IMR-90 (cell line): ENCODE measurements around the gene PI4K2B. TPM values are rescaled to one million over a fixed set of nuclear protein-coding genes. Genes with fewer than 3 reads are reported as not detected.

Experiments used
- ATAC-seq: fragments of 200-7000 bp; cut with Tn5 transposase; 2 replicates; pipeline ENCODE4 v1.9.1; 2020; ENCODE audit warnings: low read depth, mild to moderate bottlenecking, moderate library complexity
- BruUV-seq: library from RNA; stranded (reverse); fragments of 400-500 nt; replicated peaks from 2 replicates; lab custom pipeline; 2021; lab: Mats Ljungman, UMichigan
- CTCF ChIA-PET: fragments of 300-600 bp; formaldehyde crosslinking; extraction: SDS; loops from one replicate; lab custom pipeline; 2021; ENCODE audit warnings: antibody characterized with exemption; lab: Yijun Ruan, JAX
- POLR2A ChIA-PET: fragments of 300-600 bp; sonication (Branson Sonifier 250); formaldehyde crosslinking; loops from one replicate; lab custom pipeline; 2022; ENCODE audit warnings: antibody characterized with exemption; ENCODE audit not compliant: unreplicated experiment; lab: Charles Lee
- DNase-seq: peaks from one replicate; pipeline ENCODE4 v3.0.0; 2013
- H2AFZ ChIP-seq: replicated peaks from 2 replicates; pipeline ENCODE3; 2013; ENCODE audit warnings: low read length, mild to moderate bottlenecking; ENCODE audit not compliant: poor library complexity
- H2AK5ac ChIP-seq: 2 replicates; pipeline ENCODE4 v1.6.1; 2013; ENCODE audit warnings: low read depth, low read length, inconsistent platforms
- H2AK9ac ChIP-seq: replicated peaks from 2 replicates; pipeline ENCODE3; 2013; ENCODE audit warnings: mild to moderate bottlenecking, low read depth, low read length, moderate library complexity; ENCODE audit not compliant: poor library complexity
- H2BK120ac ChIP-seq: 2 replicates; pipeline ENCODE4 v1.6.1; 2013; ENCODE audit warnings: low read depth, low read length, inconsistent platforms
- H2BK15ac ChIP-seq: 3 replicates; pipeline ENCODE4 v1.6.1; 2013; ENCODE audit warnings: low read depth, low read length, inconsistent platforms
- H2BK20ac ChIP-seq: 2 replicates; pipeline ENCODE4 v1.6.1; 2013; ENCODE audit warnings: low read depth, mild to moderate bottlenecking, inconsistent platforms, low read length, moderate library complexity
- H2BK5ac ChIP-seq: 2 replicates; pipeline ENCODE4 v1.6.1; 2013; ENCODE audit warnings: mild to moderate bottlenecking, low read depth, low read length, inconsistent platforms; ENCODE audit not compliant: poor library complexity, severe bottlenecking
- H3K14ac ChIP-seq: replicated peaks from 2 replicates; pipeline ENCODE4 v1.6.1; 2013; ENCODE audit warnings: low read depth, low read length, inconsistent platforms
- H3K18ac ChIP-seq: 2 replicates; pipeline ENCODE4 v1.6.1; 2013; ENCODE audit warnings: low read depth, low read length, control low read depth
- H3K23ac ChIP-seq: 2 replicates; pipeline ENCODE4 v1.6.1; 2013; ENCODE audit warnings: low read depth, low read length, inconsistent platforms
- H3K27ac ChIP-seq: 2 replicates; pipeline ENCODE4 v1.5.1; 2013; ENCODE audit warnings: mild to moderate bottlenecking, control low read depth, low read length; ENCODE audit not compliant: insufficient read depth
- H3K27me3 ChIP-seq: 2 replicates; pipeline ENCODE4 v1.6.1; 2013; ENCODE audit warnings: low read length; ENCODE audit not compliant: control insufficient read depth, insufficient read depth
- H3K36me3 ChIP-seq: 2 replicates; pipeline ENCODE4 v1.6.1; 2013; ENCODE audit warnings: low read length, mixed read lengths; ENCODE audit not compliant: control insufficient read depth, insufficient read depth
- H3K4ac ChIP-seq: 2 replicates; pipeline ENCODE4 v1.6.1; 2013; ENCODE audit warnings: low read depth, low read length, inconsistent platforms
- H3K4me1 ChIP-seq: 2 replicates; pipeline ENCODE4 v1.6.1; 2013; ENCODE audit warnings: low read length, mixed read lengths; ENCODE audit not compliant: control insufficient read depth, insufficient read depth
- H3K4me2 ChIP-seq: 2 replicates; pipeline ENCODE4 v1.6.1; 2013; ENCODE audit warnings: low read depth, mild to moderate bottlenecking, control low read depth, low read length, moderate library complexity
- H3K4me3 ChIP-seq: 2 replicates; pipeline ENCODE4 v1.5.1; 2013; ENCODE audit warnings: low read depth, mild to moderate bottlenecking, control low read depth, low read length, moderate library complexity; ENCODE audit not compliant: insufficient read depth
- H3K56ac ChIP-seq: 2 replicates; pipeline ENCODE4 v1.6.1; 2013; ENCODE audit warnings: low read length, inconsistent platforms; ENCODE audit not compliant: insufficient read depth; ENCODE audit errors: extremely low read depth
- H3K79me1 ChIP-seq, 2 experiments: 2 replicates each; pipeline ENCODE4 v1.6.1; 2013; ENCODE audit warnings: low read length in 2 of 2, inconsistent platforms in 1 of 2, low read depth in 1 of 2
- H3K9ac ChIP-seq: 2 replicates; pipeline ENCODE4 v1.6.1; 2013; ENCODE audit warnings: low read depth, low read length, control low read depth
- H3K9me1 ChIP-seq: 2 replicates; pipeline ENCODE4 v1.6.1; 2013; ENCODE audit warnings: low read length, inconsistent platforms; ENCODE audit not compliant: insufficient read depth
- H3K9me3 ChIP-seq: 2 replicates; pipeline ENCODE4 v1.6.1; 2013; ENCODE audit warnings: low read length; ENCODE audit not compliant: control insufficient read depth, insufficient read depth
- H4K20me1 ChIP-seq: 2 replicates; pipeline ENCODE4 v1.6.1; 2013; ENCODE audit warnings: low read length, inconsistent platforms; ENCODE audit not compliant: insufficient read depth
- H4K5ac ChIP-seq: 2 replicates; pipeline ENCODE4 v1.6.1; 2013; ENCODE audit warnings: mild to moderate bottlenecking, low read depth, low read length, control low read depth
- H4K8ac ChIP-seq, 2 experiments: 2 replicates each; pipeline ENCODE4 v1.6.1; 2013; ENCODE audit warnings: low read depth in 2 of 2, low read length in 2 of 2, control low read depth in 1 of 2, inconsistent platforms in 1 of 2
- H4K91ac ChIP-seq: 2 replicates; pipeline ENCODE4 v1.6.1; 2013; ENCODE audit warnings: low read depth, low read length, inconsistent platforms; ENCODE audit not compliant: insufficient read depth
- BHLHE40 ChIP-seq: fragments of 150-350 bp; IDR thresholded peaks from 2 replicates; pipeline ENCODE4 v1.6.1; 2016; ENCODE audit warnings: mild to moderate bottlenecking, low read depth, low read length
- CEBPB ChIP-seq: IDR thresholded peaks from 2 replicates; pipeline ENCODE4 v1.6.1; 2012; ENCODE audit warnings: low read depth, low read length, improper control_type of control experiment
- CHD1 ChIP-seq: IDR thresholded peaks from 2 replicates; pipeline ENCODE4 v1.6.1; 2012; ENCODE audit warnings: low read depth, low read length, improper control_type of control experiment
- CTCF ChIP-seq: conservative IDR thresholded peaks from 2 replicates; pipeline ENCODE4 v1.5.1; 2012; ENCODE audit warnings: mild to moderate bottlenecking, low read depth, low read length, improper control_type of control experiment
- ELK1 ChIP-seq: fragments of 150-350 bp; IDR thresholded peaks from 2 replicates; pipeline ENCODE4 v1.6.1; 2016; ENCODE audit warnings: low read depth, mild to moderate bottlenecking, low read length, moderate library complexity, borderline replicate concordance
- FOS ChIP-seq: fragments of 150-350 bp; IDR thresholded peaks from 2 replicates; pipeline ENCODE4 v1.6.1; 2016; ENCODE audit warnings: low read depth, low read length
- MAFK ChIP-seq: IDR thresholded peaks from 2 replicates; pipeline ENCODE4 v1.6.1; 2012; ENCODE audit warnings: low read depth, low read length, improper control_type of control experiment
- MAZ ChIP-seq: IDR thresholded peaks from 2 replicates; pipeline ENCODE4 v1.6.1; 2012; ENCODE audit warnings: low read depth, mild to moderate bottlenecking, low read length, improper control_type of control experiment, moderate library complexity, borderline replicate concordance
- MXI1 ChIP-seq: IDR thresholded peaks from 2 replicates; pipeline ENCODE4 v1.6.1; 2012; ENCODE audit warnings: low read depth, mild to moderate bottlenecking, low read length, moderate library complexity, borderline replicate concordance
- NFE2L2 ChIP-seq: fragments of 150-350 bp; IDR thresholded peaks from 2 replicates; pipeline ENCODE4 v1.6.1; 2016; ENCODE audit warnings: low read depth, mild to moderate bottlenecking, low read length
- RAD21 ChIP-seq: IDR thresholded peaks from 2 replicates; pipeline ENCODE4 v1.6.1; 2012; ENCODE audit warnings: low read length, improper control_type of control experiment
- RCOR1 ChIP-seq: IDR thresholded peaks from 2 replicates; pipeline ENCODE4 v1.6.1; 2012; ENCODE audit warnings: mild to moderate bottlenecking, low read length, improper control_type of control experiment; ENCODE audit not compliant: insufficient replicate concordance
- RFX5 ChIP-seq: IDR thresholded peaks from 2 replicates; pipeline ENCODE4 v1.8.0; 2012; ENCODE audit warnings: low read depth, mild to moderate bottlenecking, low read length, moderate library complexity
- SMC3 ChIP-seq: fragments of 150-350 bp; IDR thresholded peaks from 2 replicates; pipeline ENCODE4 v1.6.1; 2016; ENCODE audit warnings: low read depth, mild to moderate bottlenecking, antibody characterized with exemption, low read length, moderate library complexity
- WGBS, 2 experiments: methylation state at CpG; one replicate each; pipeline versions ENCODE4 v1.1.5 to v1.1.7; 2013; ENCODE audit warnings: missing lambda C conversion rate in 2 of 2; ENCODE audit not compliant: insufficient read length in 1 of 2; ENCODE audit errors: extremely low coverage in 2 of 2; 5-methylcytosine and 5-hydroxymethylcytosine counted together
- dilution Hi-C: fragments of 300-500 bp; cut with HindIII; formaldehyde crosslinking; loops from one replicate; pipeline ENCODE4 v1.14.3; 2018; ENCODE audit warnings: low sequenced_read_pairs; ENCODE audit not compliant: unreplicated experiment
- in situ Hi-C: fragments of 300-500 bp; cut with MboI; formaldehyde crosslinking; loops from 3 replicates; pipeline ENCODE4 v1.14.3; 2019; ENCODE audit warnings: low sequenced_read_pairs, inconsistent platforms, mixed read lengths
- intact Hi-C: fragments of 100-400 bp; cut with micrococcal nuclease; formaldehyde crosslinking; loops from 2 replicates; pipeline ENCODE4 v1.10.0; 2022
- polyA plus RNA-seq, 3 experiments: library from polyadenylated mRNA; depleted of rRNA; stranded (reverse); fragments of >200 nt; gene quantifications; 2 replicates each; pipeline ENCODE4 v1.2.3, GENCODE V29; 2012; ENCODE audit warnings: low replicate concordance in 1 of 3
- total RNA-seq: library from RNA; depleted of rRNA; stranded (reverse); fragments of >200 nt; gene quantifications from 2 replicates; pipeline ENCODE4 v1.2.3, GENCODE V29; 2012
- TF ChIP-seq, protein P1 (sequence below): fragments of 150-350 bp; IDR thresholded peaks from 2 replicates; pipeline ENCODE4 v1.6.1; 2017; ENCODE audit warnings: mild to moderate bottlenecking, antibody characterized with exemption, low read length, low read depth

PI4K2B gene
- total and polyA plus RNA-seq, 2 of the 4 experiments (the other 2 are of a cell fraction), result 6.5 to 7.6 TPM

DNA sequence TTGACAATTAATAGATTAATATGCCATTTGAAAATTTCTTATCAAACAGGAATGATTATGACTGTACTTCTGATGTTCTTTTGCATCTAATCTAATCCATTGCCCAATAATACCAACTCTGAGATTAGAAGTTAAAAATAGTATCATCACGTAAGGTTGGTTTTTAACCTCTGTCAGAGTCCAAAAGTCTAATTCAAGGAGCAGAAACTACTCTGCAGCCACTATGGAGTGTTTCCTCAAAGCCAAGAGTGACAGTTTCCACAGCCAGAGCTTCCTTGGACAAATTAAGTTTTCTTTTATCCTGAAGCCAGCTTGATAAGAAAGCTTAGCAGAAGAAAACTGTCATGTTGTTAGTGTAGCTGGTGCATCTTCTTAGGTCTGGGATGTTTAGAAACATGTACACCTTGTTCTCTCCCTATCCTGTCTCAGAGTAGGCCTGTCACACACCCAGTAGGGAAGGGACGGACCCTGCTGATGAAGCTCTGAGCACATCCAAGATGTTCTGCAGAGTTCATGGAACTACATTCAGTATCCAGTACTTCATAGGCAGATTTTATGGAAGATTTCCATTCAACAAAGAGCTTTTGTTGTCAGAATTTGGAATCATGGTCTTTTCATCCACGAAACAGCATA, 20.4 kb upstream of the PI4K2B start:
- no peaks in the 10 kb centered on the region for H4K20me1 ChIP-seq
- no peaks in the 10 kb centered on the region for H3K9me3 ChIP-seq
- no peaks in the 10 kb centered on the region for H3K36me3 ChIP-seq
- H3K27ac ChIP-seq, result no peak overlapping the region
- no peaks in the 10 kb centered on the region for H3K4me1 ChIP-seq
- ATAC-seq (no peak), DNase-seq (no peak)
- no peak overlapping the region for H2BK120ac ChIP-seq
- ChIA-PET CTCF (interaction anchor here (0.6 kb wide), 1 partner anchor 9 kb away, joined by 5 read pairs; no protein-coding TSS in a partner anchor), POLR2A (no interaction called here)
- no peak overlapping the region for H3K4ac ChIP-seq
- H3K18ac ChIP-seq, result no peak overlapping the region
- H3K56ac ChIP-seq, result no peak overlapping the region
- no peak overlapping the region for H2BK15ac ChIP-seq
- WGBS, 2 experiments, result 80% methylated on average over 1 of the region's 3 CpGs; no CpG with 5 or more reads in 1 of the 2 experiments
- H4K5ac ChIP-seq, result no peak overlapping the region
- no peak overlapping the region for H3K4me3 ChIP-seq
- H2AK9ac ChIP-seq, result no peak overlapping the region
- H3K14ac ChIP-seq, result no peak overlapping the region
- H3K27me3 ChIP-seq, result no peaks in the 10 kb centered on the region
- H4K8ac ChIP-seq, result no peak overlapping the region
- BruUV-seq, result no TSS peak
- no peak overlapping the region for H3K9ac ChIP-seq
- no peaks in the 10 kb centered on the region for H3K79me1 ChIP-seq
- no peak overlapping the region for H3K4me2 ChIP-seq
- no peak overlapping the region for H2AK5ac ChIP-seq
- TF ChIP-seq FOS (no peak), CEBPB (no peak), CHD1 (no peak), ELK1 (no peak), SMC3 (no peak), CTCF (no peak), RFX5 (no peak), MXI1 (no peak), NFE2L2 (no peak), MAZ (no peak), RCOR1 (no peak), MAFK (no peak), RAD21 (no peak), BHLHE40 (no peak)
- TF ChIP-seq, protein P1, sequence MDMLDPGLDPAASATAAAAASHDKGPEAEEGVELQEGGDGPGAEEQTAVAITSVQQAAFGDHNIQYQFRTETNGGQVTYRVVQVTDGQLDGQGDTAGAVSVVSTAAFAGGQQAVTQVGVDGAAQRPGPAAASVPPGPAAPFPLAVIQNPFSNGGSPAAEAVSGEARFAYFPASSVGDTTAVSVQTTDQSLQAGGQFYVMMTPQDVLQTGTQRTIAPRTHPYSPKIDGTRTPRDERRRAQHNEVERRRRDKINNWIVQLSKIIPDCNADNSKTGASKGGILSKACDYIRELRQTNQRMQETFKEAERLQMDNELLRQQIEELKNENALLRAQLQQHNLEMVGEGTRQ, result no peak
- no peak overlapping the region for H3K23ac ChIP-seq
- H2BK5ac ChIP-seq, result no peak overlapping the region
- dilution Hi-C loops, result no loop called here
- H3K9me1 ChIP-seq, result no peaks in the 10 kb centered on the region
- no peak overlapping the region for H4K91ac ChIP-seq
- intact Hi-C loops, result no loop called here
- in situ Hi-C loops, result no loop called here
- H2AFZ ChIP-seq, result no peak overlapping the region
- H2BK20ac ChIP-seq, result no peak overlapping the region
